HG03039 (cell line): ENCODE results near the gene PCYT1B.

Source experiments
- ATAC-seq: cut with Tn5 transposase; IDR thresholded peaks from one replicate; pipeline ENCODE4 v1.9.1; 2021; ENCODE audit warnings: mild to moderate bottlenecking, moderate library complexity; ENCODE audit not compliant: unreplicated experiment

The PCYT1B gene

DNA sequence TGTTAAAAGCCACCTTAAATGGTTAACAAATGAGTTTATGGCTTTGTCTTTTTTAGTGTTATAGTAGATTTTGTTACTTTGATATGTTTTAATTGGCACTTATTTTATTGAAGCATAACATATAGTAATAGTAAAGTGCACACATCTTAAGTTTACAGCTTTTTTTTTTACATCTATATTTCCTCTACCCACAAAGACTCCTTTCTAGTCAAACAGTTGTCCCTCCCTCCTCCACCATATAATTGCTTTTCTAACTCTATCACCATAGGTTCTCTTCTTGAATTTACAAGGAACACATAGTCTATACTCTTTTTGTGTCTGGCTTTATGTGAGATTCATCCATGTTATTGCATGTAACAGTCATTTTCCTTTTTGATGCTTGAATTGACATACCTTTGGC lies 110.6 kb downstream of the PCYT1B start:
- no peak for ATAC-seq

DNA sequence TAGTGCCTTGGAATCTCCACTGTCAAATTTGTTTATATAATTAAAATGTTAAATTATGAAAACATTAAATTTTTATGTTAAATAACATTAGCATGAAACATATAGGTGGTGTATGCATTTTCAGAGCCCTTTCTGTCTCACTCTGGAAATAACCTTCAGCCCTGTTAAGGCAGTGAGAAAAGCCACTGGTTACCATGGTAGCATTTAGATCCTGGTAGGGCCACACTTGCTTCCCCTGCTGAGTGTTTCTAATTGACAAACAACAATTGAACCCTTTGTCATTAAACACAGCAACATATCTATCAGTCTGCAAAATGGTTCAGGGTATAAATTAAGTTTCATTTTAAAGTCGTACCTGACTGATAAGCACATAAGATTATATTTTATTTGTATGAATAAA lies 118.5 kb downstream of the PCYT1B start:
- ATAC-seq = no peak

DNA sequence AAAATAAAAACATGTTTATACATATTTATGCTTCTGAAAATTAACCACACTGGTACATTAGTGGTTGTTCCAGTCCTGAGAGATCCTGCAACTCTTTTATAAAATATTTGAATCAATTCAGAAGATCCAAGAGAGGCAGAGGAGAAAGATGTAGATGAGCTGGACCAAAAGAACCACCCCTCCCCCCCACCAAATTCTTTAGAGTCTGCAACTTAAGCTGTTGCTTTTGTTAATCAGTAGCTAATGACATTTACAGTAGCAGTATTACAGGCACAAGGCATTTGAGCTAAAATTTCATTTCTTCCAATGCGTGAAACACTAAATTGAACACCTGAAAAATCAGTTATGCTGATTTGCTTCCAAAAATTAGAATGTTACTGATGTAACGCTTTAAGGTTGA lies 120.5 kb downstream of the PCYT1B start:
- no peak for ATAC-seq

- no peak for ATAC-seq
Measured at GRCh38 chrX:24525455-24525854, 121.7 kb downstream of the PCYT1B start.

GRCh38 chrX:24520472-24520871 lies 126.7 kb downstream of the PCYT1B start:
- ATAC-seq = no peak

GRCh38 chrX:24515447-24515846 lies 131.7 kb downstream of the PCYT1B start:
- no peak for ATAC-seq

- ATAC-seq = peak; percentile 93
Measured at GRCh38 chrX:24513416-24513815, 133.7 kb downstream of the PCYT1B start.

DNA sequence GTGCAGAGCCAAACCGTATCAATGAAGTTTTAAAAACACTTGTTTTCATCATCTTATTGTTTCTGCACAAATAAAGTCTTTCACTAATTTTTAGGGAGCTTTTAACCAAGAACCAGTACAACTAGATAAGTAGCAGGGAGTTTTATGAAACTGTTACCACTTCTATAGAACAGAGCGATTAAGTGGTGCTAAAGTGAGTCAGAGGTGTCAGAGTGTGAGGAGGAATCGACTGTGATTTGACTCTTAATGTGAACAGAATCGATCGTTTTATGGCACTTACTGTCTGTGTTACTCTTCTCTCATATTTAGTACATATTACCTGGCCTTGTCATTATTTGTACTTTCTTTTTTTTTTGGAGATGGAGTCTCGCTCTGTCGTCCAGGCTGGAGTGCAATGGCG lies 138.8 kb downstream of the PCYT1B start:
- no peak for ATAC-seq
